SK-N-SH treated with all-trans-retinoic acid at 6 μM for 48 hours (cell line): ENCODE data around the gene JARID2.

Experiments used
- ATAC-seq: fragments of 200-7000 bp; cut with Tn5 transposase; 3 replicates; pipeline ENCODE4 v1.9.1; 2020; ENCODE audit warnings: mild to moderate bottlenecking, moderate library complexity
- ARNTL ChIP-seq: fragments of 450-650 bp; formaldehyde crosslinking; IDR thresholded peaks from 2 replicates; pipeline ENCODE4 v1.5.0; 2020; ENCODE audit warnings: low read depth, mild to moderate bottlenecking, moderate library complexity, borderline replicate concordance
- BACH2 ChIP-seq: fragments of 250-450 bp; sonication (Bioruptor Pico); IDR thresholded peaks from 2 replicates; pipeline ENCODE4 v1.9.0; 2021; ENCODE audit warnings: mild to moderate bottlenecking, borderline replicate concordance
- CREB5 ChIP-seq: fragments of 250-450 bp; sonication (Bioruptor Pico); IDR thresholded peaks from 2 replicates; pipeline ENCODE4 v1.5.1; 2020; ENCODE audit warnings: low read depth, mild to moderate bottlenecking, moderate library complexity
- ESRRG ChIP-seq: fragments of 250-450 bp; sonication (Bioruptor Pico); IDR thresholded peaks from 2 replicates; pipeline ENCODE4 v1.6.1; 2021; ENCODE audit warnings: mild to moderate bottlenecking
- GLIS3 ChIP-seq: fragments of 250-450 bp; sonication (Bioruptor Pico); IDR thresholded peaks from 2 replicates; pipeline ENCODE4 v1.5.0; 2020; ENCODE audit warnings: mild to moderate bottlenecking, moderate library complexity
- ISL1 ChIP-seq: fragments of 250-450 bp; sonication (Bioruptor Pico); IDR thresholded peaks from 2 replicates; pipeline ENCODE4 v2.1.2; 2022; ENCODE audit warnings: mild to moderate bottlenecking, moderate library complexity
- OSR1 ChIP-seq: fragments of 250-450 bp; sonication (Bioruptor Pico); IDR thresholded peaks from 2 replicates; pipeline ENCODE4 v1.8.0; 2022; ENCODE audit warnings: moderate library complexity, mild to moderate bottlenecking, inconsistent platforms
- POU6F1 ChIP-seq: fragments of 250-450 bp; sonication (Bioruptor Pico); IDR thresholded peaks from 2 replicates; pipeline ENCODE4 v1.8.0; 2021; ENCODE audit warnings: low read depth, mild to moderate bottlenecking, moderate library complexity, borderline replicate concordance
- RARB ChIP-seq: fragments of 250-450 bp; sonication (Bioruptor Pico); IDR thresholded peaks from 2 replicates; pipeline ENCODE4 v1.8.0; 2021; ENCODE audit warnings: mild to moderate bottlenecking, moderate library complexity
- SNAI2 ChIP-seq: fragments of 250-450 bp; sonication (Bioruptor Pico); IDR thresholded peaks from 2 replicates; pipeline ENCODE4 v1.5.0; 2020; ENCODE audit warnings: mild to moderate bottlenecking, moderate library complexity
- TCF4 ChIP-seq: fragments of 250-450 bp; sonication (Bioruptor Pico); IDR thresholded peaks from 2 replicates; pipeline ENCODE4 v1.8.0; 2021; ENCODE audit warnings: mild to moderate bottlenecking, moderate library complexity, borderline replicate concordance
- TSHZ2 ChIP-seq: fragments of 250-450 bp; sonication (Bioruptor Pico); IDR thresholded peaks from 2 replicates; pipeline ENCODE4 v1.5.0; 2020; ENCODE audit warnings: mild to moderate bottlenecking, moderate library complexity
- ZC3H10 ChIP-seq: fragments of 250-450 bp; sonication (Bioruptor Pico); IDR thresholded peaks from 2 replicates; pipeline ENCODE4 v1.5.1; 2021; ENCODE audit warnings: mild to moderate bottlenecking, moderate library complexity
- ZFP3 ChIP-seq: fragments of 250-450 bp; sonication (Bioruptor Pico); IDR thresholded peaks from 2 replicates; pipeline ENCODE4 v1.5.0; 2020; ENCODE audit warnings: mild to moderate bottlenecking, moderate library complexity
- ZFP30 ChIP-seq: fragments of 450-650 bp; formaldehyde crosslinking; IDR thresholded peaks from 2 replicates; pipeline ENCODE4 v1.5.0; 2022; ENCODE audit warnings: mild to moderate bottlenecking, moderate library complexity
- ZNF565 ChIP-seq: fragments of 450-650 bp; formaldehyde crosslinking; conservative IDR thresholded peaks from 2 replicates; pipeline ENCODE4 v1.5.0; 2020; ENCODE audit warnings: low read depth, mild to moderate bottlenecking, moderate library complexity
- ZNF70 ChIP-seq: fragments of 450-650 bp; formaldehyde crosslinking; IDR thresholded peaks from 2 replicates; pipeline ENCODE4 v1.5.0; 2020; ENCODE audit warnings: mild to moderate bottlenecking, moderate library complexity
- ZNF8 ChIP-seq: fragments of 450-650 bp; formaldehyde crosslinking; IDR thresholded peaks from 2 replicates; pipeline ENCODE4 v1.5.0; 2020; ENCODE audit warnings: mild to moderate bottlenecking, moderate library complexity
- TF ChIP-seq, protein P1 (sequence below): fragments of 250-450 bp; sonication (Bioruptor Pico); IDR thresholded peaks from 2 replicates; pipeline ENCODE4 v1.8.0; 2020; ENCODE audit warnings: mild to moderate bottlenecking, moderate library complexity, borderline replicate concordance
- TF ChIP-seq, protein P2 (sequence below): fragments of 250-450 bp; sonication (Bioruptor Pico); IDR thresholded peaks from 2 replicates; pipeline ENCODE4 v1.5.1; 2021; ENCODE audit warnings: mild to moderate bottlenecking, moderate library complexity

JARID2 gene

DNA sequence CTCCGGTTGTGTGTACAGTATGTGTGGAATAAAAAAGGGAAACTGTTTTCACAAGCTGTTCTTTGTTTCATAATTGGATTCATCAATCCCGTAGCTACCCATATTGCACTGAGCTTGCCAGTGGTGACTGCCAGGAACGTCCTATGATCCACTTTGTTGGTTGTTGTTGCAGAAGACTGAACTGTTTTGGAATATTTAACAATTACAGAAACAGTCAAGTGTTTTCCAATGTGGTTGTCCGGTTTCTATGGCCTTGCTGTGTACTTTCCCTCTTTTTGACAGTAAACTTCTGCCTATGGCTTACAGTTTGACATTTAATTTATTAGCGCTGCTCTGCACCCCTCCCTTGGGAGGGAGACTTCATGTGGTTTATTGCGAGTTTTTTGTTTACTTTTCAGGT, 275.7 kb downstream of the JARID2 start:
- no peak for ATAC-seq
- TF ChIP-seq POU6F1 (CRISPR knock-in tag) (no peak), ZFP3 (CRISPR knock-in tag) (no peak), OSR1 (no peak), ZFP30 (CRISPR knock-in tag) (no peak), TSHZ2 (no peak), ZC3H10 (CRISPR knock-in tag) (no peak), ZNF8 (CRISPR knock-in tag) (no peak), GLIS3 (no peak), BACH2 (CRISPR knock-in tag) (no peak)
- TF ChIP-seq, protein P1, sequence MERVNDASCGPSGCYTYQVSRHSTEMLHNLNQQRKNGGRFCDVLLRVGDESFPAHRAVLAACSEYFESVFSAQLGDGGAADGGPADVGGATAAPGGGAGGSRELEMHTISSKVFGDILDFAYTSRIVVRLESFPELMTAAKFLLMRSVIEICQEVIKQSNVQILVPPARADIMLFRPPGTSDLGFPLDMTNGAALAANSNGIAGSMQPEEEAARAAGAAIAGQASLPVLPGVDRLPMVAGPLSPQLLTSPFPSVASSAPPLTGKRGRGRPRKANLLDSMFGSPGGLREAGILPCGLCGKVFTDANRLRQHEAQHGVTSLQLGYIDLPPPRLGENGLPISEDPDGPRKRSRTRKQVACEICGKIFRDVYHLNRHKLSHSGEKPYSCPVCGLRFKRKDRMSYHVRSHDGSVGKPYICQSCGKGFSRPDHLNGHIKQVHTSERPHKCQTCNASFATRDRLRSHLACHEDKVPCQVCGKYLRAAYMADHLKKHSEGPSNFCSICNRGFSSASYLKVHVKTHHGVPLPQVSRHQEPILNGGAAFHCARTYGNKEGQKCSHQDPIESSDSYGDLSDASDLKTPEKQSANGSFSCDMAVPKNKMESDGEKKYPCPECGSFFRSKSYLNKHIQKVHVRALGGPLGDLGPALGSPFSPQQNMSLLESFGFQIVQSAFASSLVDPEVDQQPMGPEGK (CRISPR knock-in tag), result no peak
- TF ChIP-seq, protein P2, sequence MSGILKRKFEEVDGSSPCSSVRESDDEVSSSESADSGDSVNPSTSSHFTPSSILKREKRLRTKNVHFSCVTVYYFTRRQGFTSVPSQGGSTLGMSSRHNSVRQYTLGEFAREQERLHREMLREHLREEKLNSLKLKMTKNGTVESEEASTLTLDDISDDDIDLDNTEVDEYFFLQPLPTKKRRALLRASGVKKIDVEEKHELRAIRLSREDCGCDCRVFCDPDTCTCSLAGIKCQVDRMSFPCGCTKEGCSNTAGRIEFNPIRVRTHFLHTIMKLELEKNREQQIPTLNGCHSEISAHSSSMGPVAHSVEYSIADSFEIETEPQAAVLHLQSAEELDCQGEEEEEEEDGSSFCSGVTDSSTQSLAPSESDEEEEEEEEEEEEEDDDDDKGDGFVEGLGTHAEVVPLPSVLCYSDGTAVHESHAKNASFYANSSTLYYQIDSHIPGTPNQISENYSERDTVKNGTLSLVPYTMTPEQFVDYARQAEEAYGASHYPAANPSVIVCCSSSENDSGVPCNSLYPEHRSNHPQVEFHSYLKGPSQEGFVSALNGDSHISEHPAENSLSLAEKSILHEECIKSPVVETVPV, result no peak
- TF ChIP-seq, all 23 proteins: peak for 0

GRCh38 chr6:15522026-15522425, 276.2 kb downstream of the JARID2 start:
- no peak for TF ChIP-seq RARB (CRISPR knock-in tag)
- no peak for TF ChIP-seq ESRRG
- TF ChIP-seq ZNF70, result no peak
- no peak for TF ChIP-seq TSHZ2
- TF ChIP-seq ARNTL, result no peak
- TF ChIP-seq, protein P2, result no peak
- no peak for TF ChIP-seq GLIS3
- no peak for TF ChIP-seq ISL1
- TF ChIP-seq ZNF565 (CRISPR knock-in tag), result no peak
- no peak for TF ChIP-seq POU6F1 (CRISPR knock-in tag)
- TF ChIP-seq TCF4 (CRISPR knock-in tag), result no peak
- no peak for TF ChIP-seq SNAI2 (CRISPR knock-in tag)
- TF ChIP-seq CREB5 (CRISPR knock-in tag), result no peak
- TF ChIP-seq ZFP3 (CRISPR knock-in tag), result no peak
- no peak for TF ChIP-seq ZC3H10 (CRISPR knock-in tag)
- no peak for TF ChIP-seq OSR1
- no peak for ATAC-seq
